GM12891 (cell line): ENCODE results near the gene UCP3.

Experiments
- DNase-seq: peaks from one replicate; pipeline ENCODE4 v3.0.0; 2011; ENCODE audit warnings: low spot score; ENCODE audit not compliant: insufficient read length
- FAIRE-seq: peaks from 2 replicates; lab custom pipeline; 2011; peaks lifted over from hg19 to GRCh38; lab: Jason Lieb, UNC
- PAX5 ChIP-seq: IDR thresholded peaks from 2 replicates; pipeline ENCODE4 v1.6.1; 2011; ENCODE audit warnings: low read length, moderate library complexity, mild to moderate bottlenecking; ENCODE audit not compliant: insufficient read depth, severe bottlenecking
- POLR2A ChIP-seq: IDR thresholded peaks from 2 replicates; pipeline ENCODE4 v1.6.1; 2011; ENCODE audit warnings: low read depth, low read length, control low read depth
- POLR2AphosphoS5 ChIP-seq: IDR thresholded peaks from 2 replicates; pipeline ENCODE4 v1.6.1; 2011; ENCODE audit warnings: low read depth, low read length, control low read depth
- POU2F2 ChIP-seq: IDR thresholded peaks from 2 replicates; pipeline ENCODE4 v1.6.1; 2011; ENCODE audit warnings: low read depth, mild to moderate bottlenecking, control low read depth, low read length, moderate library complexity
- SPI1 ChIP-seq: IDR thresholded peaks from 2 replicates; pipeline ENCODE4 v1.6.1; 2011; ENCODE audit warnings: low read depth, low read length, control low read depth
- TAF1 ChIP-seq: IDR thresholded peaks from 2 replicates; pipeline ENCODE4 v1.6.1; 2011; ENCODE audit warnings: low read depth, low read length, control low read depth

Gene UCP3

DNA sequence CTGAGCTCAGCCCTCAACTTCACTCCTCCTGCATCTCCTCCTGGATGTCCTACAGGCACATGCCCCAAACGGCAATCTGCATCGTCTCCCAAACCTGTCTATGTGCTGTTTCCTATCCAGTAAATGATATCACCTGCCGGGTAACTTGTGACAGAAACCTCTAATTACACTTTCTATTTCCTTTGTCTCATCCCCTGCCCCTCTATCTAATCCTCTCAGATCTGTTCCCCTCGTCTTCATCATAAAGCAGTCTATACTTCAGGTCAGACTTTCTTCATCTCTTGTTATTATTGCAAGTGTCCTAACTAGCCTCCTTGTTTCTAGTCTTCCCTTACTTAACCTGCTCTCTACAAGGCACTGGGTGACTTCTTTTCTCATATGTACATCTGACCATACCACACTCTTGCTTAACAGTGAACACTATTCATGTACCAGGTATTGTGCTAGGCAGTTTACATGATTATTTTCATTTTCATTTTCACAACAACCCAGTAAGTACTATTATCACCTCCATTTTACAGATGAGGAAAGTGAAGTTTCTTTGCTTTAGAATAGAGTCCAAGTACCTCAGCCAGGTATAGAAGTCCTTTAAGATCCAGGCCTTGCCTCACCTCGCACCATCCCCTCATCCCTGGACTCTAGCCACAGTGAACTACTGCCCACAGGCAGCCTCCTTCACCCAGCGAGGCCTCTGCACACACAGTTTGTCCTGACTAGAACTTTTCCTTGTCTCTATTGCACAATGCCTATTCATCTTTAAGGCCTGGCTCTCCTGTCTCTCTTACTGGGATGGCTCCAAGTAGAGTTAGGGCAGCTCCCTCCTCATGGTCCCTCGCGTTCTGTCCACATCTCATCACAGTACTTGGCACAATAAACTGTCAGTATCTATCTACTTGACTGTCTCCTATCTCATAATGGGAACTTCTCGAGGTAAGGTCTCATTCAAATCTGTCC, 22.1 kb upstream of the UCP3 start:
- DNase-seq: no peak
- FAIRE-seq: peak; percentile 55
- TF ChIP-seq TAF1: no peak
- TF ChIP-seq PAX5: no peak
- TF ChIP-seq SPI1: no peak
- no peak for TF ChIP-seq POLR2AphosphoS5
- TF ChIP-seq POU2F2: no peak
- TF ChIP-seq POLR2A: no peak

DNA sequence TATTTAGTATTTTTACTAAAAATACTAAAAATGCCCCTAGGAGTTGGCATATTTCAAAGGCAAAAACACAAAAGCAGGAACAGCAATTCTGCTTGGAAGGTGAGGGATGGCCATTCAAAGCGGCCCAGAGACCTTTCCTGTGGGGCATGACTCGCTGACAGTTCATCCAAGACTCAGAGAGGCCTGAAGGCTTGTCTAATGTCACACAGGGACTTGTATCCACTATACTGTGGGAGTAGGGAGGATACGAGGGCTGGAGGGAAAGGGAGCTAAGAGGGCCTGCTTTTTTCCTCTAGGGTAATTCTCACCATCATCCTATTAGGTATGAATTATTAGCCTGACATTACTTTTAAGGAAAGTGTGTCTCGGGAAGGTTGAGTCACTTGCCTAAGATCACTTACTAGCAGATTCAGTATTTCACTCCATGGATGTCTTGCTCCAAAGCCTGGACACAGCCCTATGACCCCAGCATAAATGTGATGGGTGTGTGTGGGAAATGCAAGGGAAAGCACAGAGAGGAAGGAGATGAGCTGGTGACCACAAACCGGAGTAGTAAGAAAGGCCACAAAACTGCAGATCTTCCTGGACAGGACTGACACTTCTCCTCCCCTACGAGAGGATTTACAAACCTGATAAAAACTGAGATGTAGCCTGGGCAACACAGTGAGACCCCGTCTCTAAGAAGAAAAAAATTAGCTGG, 16.7 kb upstream of the UCP3 start:
- FAIRE-seq (no peak), DNase-seq (no peak)
- TF ChIP-seq POU2F2: no peak

DNA sequence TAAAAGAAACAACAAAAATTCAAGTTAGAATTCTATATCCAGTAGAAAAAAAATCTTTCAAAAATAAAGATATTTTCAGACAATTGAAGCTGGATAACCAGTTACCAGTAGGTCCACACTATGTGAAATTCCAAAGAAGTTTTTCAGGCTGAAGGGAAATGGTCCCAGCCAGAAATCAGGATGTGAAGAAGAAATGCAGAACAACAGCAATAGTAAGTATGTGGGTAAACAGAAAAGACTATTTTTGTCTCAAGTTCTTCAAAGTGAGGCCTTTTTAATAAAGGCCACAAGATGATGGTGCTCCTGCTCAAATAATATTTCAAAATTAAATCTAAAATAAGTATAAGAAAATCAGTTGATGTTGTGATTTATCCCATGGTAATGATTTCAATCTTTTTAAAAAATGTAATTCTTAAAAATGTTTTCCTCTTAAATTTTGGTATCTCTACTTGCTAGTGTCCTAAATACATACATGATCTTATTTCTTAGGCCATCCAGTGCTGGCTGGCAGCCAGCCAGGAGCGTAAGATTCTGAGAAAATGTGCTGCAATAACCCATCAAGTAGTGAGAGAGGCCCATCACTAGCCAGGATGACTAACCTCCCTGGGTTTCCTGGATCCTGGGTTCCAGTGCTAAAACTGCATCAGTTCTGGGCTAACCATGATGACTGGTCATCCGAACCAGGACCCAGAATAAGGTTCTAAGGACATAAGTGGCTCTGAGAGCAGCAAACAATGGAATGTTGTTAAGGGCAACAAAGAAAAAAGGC, 15.6 kb upstream of the UCP3 start:
- no peak for FAIRE-seq
- TF ChIP-seq POLR2AphosphoS5 (no peak), SPI1 (no peak), TAF1 (no peak), POU2F2 (no peak), PAX5 (no peak), POLR2A (no peak)
- DNase-seq: no peak

DNA sequence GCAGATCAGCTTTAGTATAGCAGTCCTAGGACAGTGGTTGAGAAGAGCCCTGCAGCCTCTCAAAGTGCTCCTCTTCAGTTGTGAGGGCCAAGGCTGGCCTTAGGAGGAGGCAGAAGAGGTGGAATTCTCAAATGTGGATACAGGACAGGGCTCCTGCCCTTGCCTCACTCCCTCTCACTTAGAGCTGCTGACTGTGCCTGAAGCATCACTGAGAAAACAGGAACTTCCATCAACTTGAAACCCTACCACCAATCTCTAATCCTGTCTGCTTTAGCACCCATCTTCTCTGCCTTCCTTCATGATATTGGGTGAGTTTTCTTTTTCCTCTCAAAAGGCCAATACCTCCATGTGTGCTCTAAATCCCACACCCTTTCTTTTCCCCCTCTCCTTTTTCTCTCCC, 14.4 kb upstream of the UCP3 start:
- TF ChIP-seq SPI1 (no peak), PAX5 (no peak), POU2F2 (no peak), TAF1 (no peak), POLR2A (no peak), POLR2AphosphoS5 (no peak)
- FAIRE-seq (no peak), DNase-seq (no peak)

DNA sequence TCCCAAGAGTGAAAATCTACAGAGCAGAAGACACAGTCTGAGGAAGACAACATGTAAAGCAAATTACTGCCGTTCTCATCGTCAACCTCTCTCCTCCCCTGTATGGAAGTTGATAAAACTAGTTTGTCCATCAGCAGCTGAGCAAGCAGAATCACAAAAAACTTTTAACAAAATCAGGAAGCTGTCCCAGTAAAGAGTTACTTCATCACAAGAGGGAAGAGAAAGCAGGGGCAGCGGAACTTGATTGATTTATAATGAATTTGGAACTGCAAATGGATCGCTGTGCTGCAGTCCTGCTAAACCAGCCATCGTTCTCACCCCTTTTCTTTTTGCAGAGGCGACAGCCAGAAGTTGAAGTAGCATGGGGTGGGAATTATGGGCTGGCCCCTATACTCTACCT, 13.7 kb upstream of the UCP3 start:
- DNase-seq (no peak), FAIRE-seq (no peak)
- no peak for TF ChIP-seq PAX5
- TF ChIP-seq POU2F2: no peak
- TF ChIP-seq SPI1: no peak
- TF ChIP-seq TAF1: no peak
- no peak for TF ChIP-seq POLR2A
- TF ChIP-seq POLR2AphosphoS5: no peak

DNA sequence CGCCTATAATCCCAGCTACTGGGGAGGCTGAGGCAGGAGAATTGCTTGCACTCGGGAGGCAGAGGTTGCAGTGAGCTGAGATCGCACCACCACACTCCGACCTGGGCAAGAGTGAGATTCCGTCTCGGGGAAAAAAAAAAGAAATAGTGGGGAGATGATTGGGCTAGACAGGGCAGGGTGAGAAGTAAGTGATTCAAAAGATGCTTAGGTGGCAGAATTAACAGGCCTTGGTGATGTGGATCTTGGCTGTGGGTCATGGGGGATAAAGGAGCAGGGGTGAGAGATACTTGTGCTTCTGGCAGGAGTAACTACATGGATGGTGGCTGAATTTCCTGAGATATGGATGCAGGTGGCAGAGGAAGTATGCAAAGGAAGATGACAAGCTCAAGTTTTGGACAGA, 13.1 kb upstream of the UCP3 start:
- no peak for TF ChIP-seq POLR2AphosphoS5
- TF ChIP-seq POLR2A: no peak
- TF ChIP-seq TAF1: no peak
- no peak for TF ChIP-seq SPI1
- no peak for TF ChIP-seq PAX5
- TF ChIP-seq POU2F2: no peak
- FAIRE-seq (no peak), DNase-seq (no peak)

DNA sequence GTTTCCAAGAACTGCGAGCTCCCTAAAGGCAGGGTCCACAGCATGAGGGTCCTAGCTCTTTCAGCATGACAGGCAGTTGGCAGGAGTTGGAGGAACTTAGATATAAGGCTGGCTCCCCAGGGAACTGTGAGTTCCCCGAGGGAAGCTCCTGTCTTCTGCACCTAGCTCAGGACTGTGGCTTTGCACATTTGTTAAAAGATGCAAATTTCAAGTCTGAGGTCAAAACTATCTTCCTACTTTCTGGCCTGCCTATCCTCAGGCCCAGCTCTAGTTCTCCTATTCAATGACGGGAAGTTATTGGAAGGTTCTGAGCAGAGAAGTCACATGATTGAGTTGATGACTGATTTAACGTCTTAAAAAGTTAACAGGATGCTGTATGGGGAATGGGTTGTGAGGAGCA, 11.7 kb upstream of the UCP3 start:
- no peak for DNase-seq
- FAIRE-seq: peak; percentile 23
- TF ChIP-seq POLR2AphosphoS5: no peak
- no peak for TF ChIP-seq PAX5
- 0 out of 2 replicates have a peak, but pooled peaks have one; percentile 20 for TF ChIP-seq SPI1
- no peak for TF ChIP-seq TAF1
- no peak for TF ChIP-seq POLR2A

DNA sequence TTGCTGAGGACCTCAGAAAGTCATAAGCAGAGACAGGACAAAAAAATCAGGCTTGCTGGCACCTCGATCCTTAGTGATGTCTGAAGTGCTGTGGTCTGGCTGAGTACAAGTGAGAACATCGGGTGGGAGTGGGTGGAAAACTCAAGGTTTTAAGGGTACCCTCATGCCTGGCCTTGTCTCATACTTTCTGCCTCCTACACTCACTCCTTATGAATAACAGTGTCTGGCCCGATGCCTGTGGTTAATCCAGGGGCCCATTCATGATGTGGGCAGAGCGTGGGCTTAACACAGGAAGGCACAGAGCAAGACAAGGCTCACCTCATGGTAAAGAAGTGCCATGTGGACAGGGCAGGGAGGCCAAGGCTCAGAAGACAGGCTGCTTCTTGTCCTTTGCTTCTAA, 11.0 kb upstream of the UCP3 start:
- no peak for FAIRE-seq
- no peak for TF ChIP-seq POLR2A
- TF ChIP-seq TAF1: no peak
- no peak for TF ChIP-seq PAX5
- no peak for TF ChIP-seq POLR2AphosphoS5
- no peak for TF ChIP-seq POU2F2
- TF ChIP-seq SPI1: no peak
- no peak for DNase-seq

DNA sequence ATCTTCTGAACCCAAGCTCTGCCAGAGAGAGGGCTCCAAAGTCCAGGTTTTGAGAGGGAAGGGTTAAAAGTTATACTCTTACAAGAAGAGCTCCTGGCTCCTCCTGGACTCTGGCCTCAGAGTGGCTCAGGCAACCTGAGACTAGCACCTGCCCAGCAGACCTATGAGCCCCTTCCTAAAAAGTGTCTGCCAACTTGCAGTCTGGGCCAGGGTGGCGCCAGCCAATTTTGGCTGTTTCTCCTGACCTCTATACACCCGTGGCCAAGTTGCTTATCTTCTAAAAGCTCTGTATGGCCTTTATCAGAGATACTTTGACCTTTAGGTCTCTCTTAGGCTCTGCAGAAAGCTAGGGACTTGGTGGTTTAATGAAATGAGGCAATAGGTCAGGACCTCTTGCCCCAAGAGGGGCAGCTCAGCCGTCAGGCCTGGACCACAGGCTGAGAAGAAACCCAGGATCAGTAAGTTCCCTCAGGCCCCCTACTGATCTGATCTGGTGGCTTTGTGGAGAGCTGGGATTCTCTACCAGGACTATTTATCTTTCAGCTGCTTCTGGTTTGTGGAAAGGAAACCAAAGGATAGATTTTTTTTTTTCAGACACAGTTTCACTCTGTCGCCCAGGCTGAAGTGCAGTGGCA, 10.3 kb upstream of the UCP3 start:
- TF ChIP-seq TAF1 (no peak), SPI1 (no peak), PAX5 (no peak), POLR2AphosphoS5 (no peak), POLR2A (no peak), POU2F2 (no peak)
- DNase-seq (no peak), FAIRE-seq (no peak)
